SK-N-SH (cell line): Measurements from ENCODE around the gene SF3A2. TPM values are rescaled to one million over a fixed set of nuclear protein-coding genes. Genes with fewer than 3 reads are reported as not detected.

Experiments
- CTCF ChIA-PET: fragments of 300-600, 350-600 bp; formaldehyde crosslinking; extraction: SDS; loops from one replicate; lab custom pipeline; 2021; lab: Yijun Ruan, JAX
- POLR2A ChIA-PET: fragments of 350-600 bp; sonication (Branson Sonifier 250); formaldehyde crosslinking; extraction: SDS; loops from one replicate; lab custom pipeline; 2020; ENCODE audit warnings: antibody characterized with exemption, inconsistent platforms; lab: Yijun Ruan, JAX
- DNase-seq: peaks from one replicate; pipeline ENCODE4 v3.0.0; 2012
- H2AFZ ChIP-seq: fragments of 200-600 bp; sonication (generic); 2 replicates; pipeline ENCODE4 v1.8.1; 2016; ENCODE audit warnings: antibody characterized with exemption, mild to moderate bottlenecking, low read depth
- H3F3A ChIP-seq: fragments of 200-600 bp; sonication (generic); replicated peaks from 2 replicates; pipeline ENCODE3; 2016; ENCODE audit warnings: antibody characterized with exemption, mild to moderate bottlenecking; ENCODE audit not compliant: insufficient read depth
- H3K27ac ChIP-seq, 2 experiments: fragments of 200-500 bp in 1 of 2; fragments of 200-600 bp in 1 of 2; sonication (Bioruptor generic) in 1 of 2; sonication (generic), shearing (Covaris generic) in 1 of 2; 2 replicates each; pipeline versions ENCODE4 v1.5.1 to v1.6.1; 2014 to 2016; ENCODE audit warnings: low read depth in 2 of 2, inconsistent platforms in 1 of 2, low read length in 1 of 2, mild to moderate bottlenecking in 1 of 2, mixed read lengths in 1 of 2
- H3K27me3 ChIP-seq: fragments of 200-600 bp; sonication (generic), shearing (Covaris generic); 2 replicates; pipeline ENCODE4 v1.6.1; 2016; ENCODE audit warnings: mixed run types; ENCODE audit not compliant: insufficient read depth
- H3K36me3 ChIP-seq, 2 experiments: fragments of 200-500 bp in 1 of 2; fragments of 200-600 bp in 1 of 2; sonication (Bioruptor generic) in 1 of 2; sonication (generic) in 1 of 2; replicated peaks in 1 of 2; 2 replicates each; pipeline versions ENCODE3 to v1.5.1; 2014 to 2016; ENCODE audit warnings: low read length in 1 of 2, mild to moderate bottlenecking in 1 of 2; ENCODE audit not compliant: insufficient read depth in 2 of 2, control insufficient read depth in 1 of 2
- H3K4me1 ChIP-seq, 2 experiments: fragments of 200-500 bp in 1 of 2; fragments of 200-600 bp in 1 of 2; sonication (Bioruptor generic) in 1 of 2; sonication (generic), shearing (Covaris generic) in 1 of 2; 2 replicates each; pipeline versions ENCODE4 v1.5.1 to v1.6.1; 2014 to 2016; ENCODE audit warnings: low read depth in 1 of 2, low read length in 1 of 2, mixed run types in 1 of 2; ENCODE audit not compliant: insufficient read depth in 2 of 2, control insufficient read depth in 1 of 2
- H3K4me2 ChIP-seq: fragments of 200-600 bp; sonication (generic), shearing (Covaris generic); 2 replicates; pipeline ENCODE4 v1.6.1; 2017; ENCODE audit warnings: mixed run types
- H3K4me3 ChIP-seq, 2 experiments: fragments of 200-500 bp in 1 of 2; fragments of 200-600 bp in 1 of 2; sonication (Bioruptor generic) in 1 of 2; sonication (generic), shearing (Covaris generic) in 1 of 2; 2 replicates each; pipeline versions ENCODE4 v1.5.1 to v1.8.1; 2014 to 2016; ENCODE audit warnings: low read depth in 2 of 2, inconsistent platforms in 1 of 2, low read length in 1 of 2, mild to moderate bottlenecking in 1 of 2, mixed read lengths in 1 of 2, moderate library complexity in 1 of 2
- H3K79me2 ChIP-seq: fragments of 200-600 bp; sonication (generic); 2 replicates; pipeline ENCODE4 v1.8.1; 2017; ENCODE audit warnings: mild to moderate bottlenecking; ENCODE audit not compliant: insufficient read depth
- H3K9ac ChIP-seq: fragments of 200-600 bp; sonication (generic); 2 replicates; pipeline ENCODE4 v1.6.1; 2017; ENCODE audit warnings: mixed run types
- H3K9me2 ChIP-seq: fragments of 200-600 bp; sonication (generic); 2 replicates; pipeline ENCODE4 v1.6.1; 2017; ENCODE audit warnings: mixed run types
- H3K9me3 ChIP-seq: fragments of 200-600 bp; sonication (generic); 2 replicates; pipeline ENCODE4 v1.6.1; 2017; ENCODE audit warnings: mixed run types, mild to moderate bottlenecking, moderate library complexity
- H4K20me1 ChIP-seq: fragments of 200-600 bp; sonication (generic); 2 replicates; pipeline ENCODE4 v1.6.1; 2017; ENCODE audit warnings: mild to moderate bottlenecking, mixed run types; ENCODE audit not compliant: insufficient read depth
- ELF1 ChIP-seq: IDR thresholded peaks from 2 replicates; pipeline ENCODE4 v1.4.0; 2012
- EP300 ChIP-seq, 2 experiments: IDR thresholded peaks; 2 replicates each; pipeline versions ENCODE4 v1.4.0 to v1.6.1; 2012; ENCODE audit warnings: borderline replicate concordance in 1 of 2, low read depth in 1 of 2, low read length in 1 of 2
- EZH2phosphoT487 ChIP-seq: fragments of 200-600 bp; sonication (generic); IDR thresholded peaks from 2 replicates; pipeline ENCODE4 v1.6.1; 2017; ENCODE audit warnings: low read depth, mixed run types, mild to moderate bottlenecking, antibody characterized with exemption, moderate library complexity, borderline replicate concordance
- FOXJ3 ChIP-seq: sonication (generic); formaldehyde crosslinking; IDR thresholded peaks from 2 replicates; pipeline ENCODE4 v1.5.1; 2020; ENCODE audit warnings: mild to moderate bottlenecking, missing genetic modification reagents
- FOXM1 ChIP-seq: IDR thresholded peaks from 2 replicates; pipeline ENCODE4 v1.4.0; 2012; ENCODE audit warnings: low read depth, mild to moderate bottlenecking
- GABPA ChIP-seq: IDR thresholded peaks from 2 replicates; pipeline ENCODE4 v1.4.0; 2012; ENCODE audit warnings: low read depth, mild to moderate bottlenecking
- MEF2A ChIP-seq: IDR thresholded peaks from 2 replicates; pipeline ENCODE4 v1.4.0; 2012; ENCODE audit warnings: low read depth, borderline replicate concordance
- NFIC ChIP-seq: IDR thresholded peaks from 2 replicates; pipeline ENCODE4 v1.4.0; 2012; ENCODE audit warnings: borderline replicate concordance
- RAD21 ChIP-seq: IDR thresholded peaks from 2 replicates; pipeline ENCODE4 v1.6.1; 2012; ENCODE audit warnings: mild to moderate bottlenecking, low read length
- RFX5 ChIP-seq: IDR thresholded peaks from 2 replicates; pipeline ENCODE4 v1.6.1; 2012; ENCODE audit warnings: mild to moderate bottlenecking, improper control_type of control experiment, low read length
- RXRA ChIP-seq: IDR thresholded peaks from 2 replicates; pipeline ENCODE4 v1.4.0; 2012; ENCODE audit warnings: low read depth, mild to moderate bottlenecking, borderline replicate concordance
- SIN3A ChIP-seq: IDR thresholded peaks from 2 replicates; pipeline ENCODE4 v1.6.1; 2012; ENCODE audit warnings: low read depth, mild to moderate bottlenecking, low read length, moderate library complexity, borderline replicate concordance
- SMC3 ChIP-seq: IDR thresholded peaks from 2 replicates; pipeline ENCODE4 v1.6.1; 2012; ENCODE audit warnings: low read depth, low read length, improper control_type of control experiment
- TCF12 ChIP-seq: IDR thresholded peaks from 2 replicates; pipeline ENCODE4 v1.4.0; 2012
- TEAD4 ChIP-seq: IDR thresholded peaks from 2 replicates; pipeline ENCODE4 v1.4.0; 2012; ENCODE audit warnings: mild to moderate bottlenecking, borderline replicate concordance; ENCODE audit not compliant: insufficient read depth
- YY1 ChIP-seq: IDR thresholded peaks from 2 replicates; pipeline ENCODE4 v1.4.0; 2012; ENCODE audit warnings: low read depth, mild to moderate bottlenecking
- WGBS: methylation state at CpG from one replicate; pipeline ENCODE4 v1.1.6; 2017; ENCODE audit warnings: low lambda C conversion rate; 5-methylcytosine and 5-hydroxymethylcytosine counted together
- polyA plus RNA-seq, 3 experiments: library from polyadenylated mRNA; depleted of rRNA; stranded (reverse); fragments of >200 nt; gene quantifications; 2 replicates each; pipeline ENCODE4 v1.2.3, GENCODE V29; 2012
- TF ChIP-seq, protein P1 (sequence below): IDR thresholded peaks from 2 replicates; pipeline ENCODE4 v1.4.0; 2012; ENCODE audit warnings: low read depth, borderline replicate concordance
- TF ChIP-seq, protein P2 (sequence below): IDR thresholded peaks from 2 replicates; pipeline ENCODE4 v1.4.0; 2012; ENCODE audit warnings: low read depth, borderline replicate concordance
- TF ChIP-seq, protein P3 (sequence below): fragments of 150-350 bp; IDR thresholded peaks from 2 replicates; pipeline ENCODE4 v1.6.1; 2016; ENCODE audit warnings: mild to moderate bottlenecking, low read depth, low read length

Gene SF3A2
- polyA plus RNA-seq, 1 of the 3 experiments (the other 2 are of a cell fraction), result 55.8 TPM

DNA sequence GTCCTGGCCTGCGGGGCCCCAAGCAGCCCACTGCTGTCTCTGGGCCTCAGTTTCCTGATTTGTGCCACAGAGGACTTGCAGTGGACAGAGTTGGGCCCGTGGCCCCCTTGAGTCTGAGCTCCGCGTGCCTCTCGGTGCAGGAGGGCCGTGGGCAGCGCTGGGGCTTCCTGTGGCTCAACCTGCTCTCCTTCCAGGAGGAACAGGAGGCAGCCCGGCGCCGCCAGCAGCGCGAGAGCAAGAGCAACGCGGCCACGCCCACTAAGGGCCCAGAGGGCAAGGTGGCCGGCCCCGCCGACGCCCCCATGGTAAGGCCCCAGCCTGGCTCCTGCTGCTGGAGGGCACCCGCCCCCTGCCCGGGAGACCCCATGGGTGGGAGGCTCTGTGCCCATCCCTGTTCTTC, 26.4 kb upstream of the SF3A2 start:
- Histone ChIP-seq H3K9me3 (no peaks in the 10 kb centered on the region), H3F3A (no peaks in the 10 kb centered on the region), H3K4me3 (no peak overlapping the region), H2AFZ (no peak overlapping the region), H3K79me2 (0 out of 2 replicates have a peak, but pooled peaks cover 7% of the 10 kb centered on the region), H3K9ac (no peak overlapping the region), H3K27ac (no peak overlapping the region), H3K27me3 (no peaks in the 10 kb centered on the region), H4K20me1 (no peaks in the 10 kb centered on the region), H3K9me2 (no peaks in the 10 kb centered on the region), H3K4me1 (no peaks in the 10 kb centered on the region), H3K36me3 (peaks cover 8 to 64% of the 10 kb centered on the region in 2 experiments), H3K4me2 (no peak overlapping the region)
- ChIA-PET POLR2A (no interaction called here), CTCF (no interaction called here)
- WGBS, result 100% methylated on average over 3 of the region's 21 CpGs
- TF ChIP-seq RFX5, result no peak
- TF ChIP-seq, protein P1, sequence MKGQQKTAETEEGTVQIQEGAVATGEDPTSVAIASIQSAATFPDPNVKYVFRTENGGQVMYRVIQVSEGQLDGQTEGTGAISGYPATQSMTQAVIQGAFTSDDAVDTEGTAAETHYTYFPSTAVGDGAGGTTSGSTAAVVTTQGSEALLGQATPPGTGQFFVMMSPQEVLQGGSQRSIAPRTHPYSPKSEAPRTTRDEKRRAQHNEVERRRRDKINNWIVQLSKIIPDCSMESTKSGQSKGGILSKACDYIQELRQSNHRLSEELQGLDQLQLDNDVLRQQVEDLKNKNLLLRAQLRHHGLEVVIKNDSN, result no peak
- no peak for TF ChIP-seq GABPA
- no peak for TF ChIP-seq FOXJ3 (CRISPR knock-in tag)
- no peak for TF ChIP-seq EZH2phosphoT487
- no peak for TF ChIP-seq YY1
- no peak for TF ChIP-seq SMC3
- no peak for TF ChIP-seq NFIC
- TF ChIP-seq FOXM1, result no peak
- TF ChIP-seq RXRA, result no peak
- TF ChIP-seq RAD21, result no peak
- TF ChIP-seq EP300 (IDR thresholded peaks at IDR 0.05; ENCODE audit: borderline replicate concordance in 1 of 2, low read depth in 1 of 2, low read length in 1 of 2), result no peak
- TF ChIP-seq TCF12, result no peak
- TF ChIP-seq, protein P2, sequence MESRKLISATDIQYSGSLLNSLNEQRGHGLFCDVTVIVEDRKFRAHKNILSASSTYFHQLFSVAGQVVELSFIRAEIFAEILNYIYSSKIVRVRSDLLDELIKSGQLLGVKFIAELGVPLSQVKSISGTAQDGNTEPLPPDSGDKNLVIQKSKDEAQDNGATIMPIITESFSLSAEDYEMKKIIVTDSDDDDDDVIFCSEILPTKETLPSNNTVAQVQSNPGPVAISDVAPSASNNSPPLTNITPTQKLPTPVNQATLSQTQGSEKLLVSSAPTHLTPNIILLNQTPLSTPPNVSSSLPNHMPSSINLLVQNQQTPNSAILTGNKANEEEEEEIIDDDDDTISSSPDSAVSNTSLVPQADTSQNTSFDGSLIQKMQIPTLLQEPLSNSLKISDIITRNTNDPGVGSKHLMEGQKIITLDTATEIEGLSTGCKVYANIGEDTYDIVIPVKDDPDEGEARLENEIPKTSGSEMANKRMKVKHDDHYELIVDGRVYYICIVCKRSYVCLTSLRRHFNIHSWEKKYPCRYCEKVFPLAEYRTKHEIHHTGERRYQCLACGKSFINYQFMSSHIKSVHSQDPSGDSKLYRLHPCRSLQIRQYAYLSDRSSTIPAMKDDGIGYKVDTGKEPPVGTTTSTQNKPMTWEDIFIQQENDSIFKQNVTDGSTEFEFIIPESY, result no peak
- no peak for TF ChIP-seq SIN3A
- no peak for TF ChIP-seq MEF2A
- TF ChIP-seq, protein P3, sequence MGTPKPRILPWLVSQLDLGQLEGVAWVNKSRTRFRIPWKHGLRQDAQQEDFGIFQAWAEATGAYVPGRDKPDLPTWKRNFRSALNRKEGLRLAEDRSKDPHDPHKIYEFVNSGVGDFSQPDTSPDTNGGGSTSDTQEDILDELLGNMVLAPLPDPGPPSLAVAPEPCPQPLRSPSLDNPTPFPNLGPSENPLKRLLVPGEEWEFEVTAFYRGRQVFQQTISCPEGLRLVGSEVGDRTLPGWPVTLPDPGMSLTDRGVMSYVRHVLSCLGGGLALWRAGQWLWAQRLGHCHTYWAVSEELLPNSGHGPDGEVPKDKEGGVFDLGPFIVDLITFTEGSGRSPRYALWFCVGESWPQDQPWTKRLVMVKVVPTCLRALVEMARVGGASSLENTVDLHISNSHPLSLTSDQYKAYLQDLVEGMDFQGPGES, result no peak
- no peak for TF ChIP-seq TEAD4
- no peak for TF ChIP-seq ELF1
- TF ChIP-seq, all 33 proteins: peak for 0
- no peak for DNase-seq
